ENCODE measurements around the gene ARL4D.

ARL4D gene

GRCh38 chr17:43381204-43381603 is 17.6 kb upstream of the ARL4D start:
- TF ChIP-seq Cebpa-rat (IDR thresholded peaks at IDR 0.05): no peak
- no peak overlapping the region for H3K27ac ChIP-seq
- no peak overlapping the region for H3K4me3 ChIP-seq
- H3K9me3 ChIP-seq: peaks cover 35% of the 10 kb centered on the region
- H3K27me3 ChIP-seq: no peaks in the 10 kb centered on the region
- H4K20me1 ChIP-seq: no peaks in the 10 kb centered on the region
- H3K9ac ChIP-seq: no peak overlapping the region
- H3K4me2 ChIP-seq: no peak overlapping the region
- peaks cover 9% of the 10 kb centered on the region for H3K4me1 ChIP-seq
- peaks cover 29% of the 10 kb centered on the region for H3K36me3 ChIP-seq

GRCh38 chr17:43381621-43382020 is 17.2 kb upstream of the ARL4D start:
- no peak overlapping the region for H3K4me2 ChIP-seq
- H3K4me1 ChIP-seq: peaks cover 11% of the 10 kb centered on the region
- peaks cover 29% of the 10 kb centered on the region for H3K36me3 ChIP-seq
- TF ChIP-seq Cebpa-rat (IDR thresholded peaks at IDR 0.05): no peak
- no peak overlapping the region for H3K27ac ChIP-seq
- peaks cover 35% of the 10 kb centered on the region for H3K9me3 ChIP-seq
- no peak overlapping the region for H3K4me3 ChIP-seq
- H3K9ac ChIP-seq: no peak overlapping the region
- no peaks in the 10 kb centered on the region for H3K27me3 ChIP-seq
- H4K20me1 ChIP-seq: no peaks in the 10 kb centered on the region

GRCh38 chr17:43382776-43383175 is 16.0 kb upstream of the ARL4D start:
- Histone ChIP-seq H3K4me1 (peaks cover 23% of the 10 kb centered on the region), H3K36me3 (peaks cover 29% of the 10 kb centered on the region), H3K9ac (no peak overlapping the region), H4K20me1 (no peaks in the 10 kb centered on the region), H3K9me3 (peaks cover 35% of the 10 kb centered on the region), H3K4me3 (no peak overlapping the region), H3K27ac (no peak overlapping the region), H3K4me2 (no peak overlapping the region), H3K27me3 (no peaks in the 10 kb centered on the region)
- no peak for TF ChIP-seq Cebpa-rat (IDR thresholded peaks at IDR 0.05)

GRCh38 chr17:43383372-43383771 is 15.4 kb upstream of the ARL4D start:
- Histone ChIP-seq H3K9ac (no peak overlapping the region), H3K27me3 (no peaks in the 10 kb centered on the region), H3K36me3 (peaks cover 29% of the 10 kb centered on the region), H3K27ac (no peak overlapping the region), H3K4me1 (peaks cover 23% of the 10 kb centered on the region), H3K4me3 (no peak overlapping the region), H3K9me3 (peaks cover 34% of the 10 kb centered on the region), H4K20me1 (no peaks in the 10 kb centered on the region), H3K4me2 (no peak overlapping the region)
- TF ChIP-seq Cebpa-rat (IDR thresholded peaks at IDR 0.05): no peak

- Histone ChIP-seq H4K20me1 (no peaks in the 10 kb centered on the region), H3K4me1 (peaks cover 23% of the 10 kb centered on the region), H3K4me2 (no peak overlapping the region), H3K36me3 (peaks cover 24% of the 10 kb centered on the region), H3K4me3 (no peak overlapping the region), H3K9ac (no peak overlapping the region), H3K9me3 (peaks cover 29% of the 10 kb centered on the region), H3K27ac (no peak overlapping the region), H3K27me3 (no peaks in the 10 kb centered on the region)
- no peak for TF ChIP-seq Cebpa-rat (IDR thresholded peaks at IDR 0.05)
Observed at GRCh38 chr17:43383826-43384475, 14.8 kb upstream of the ARL4D start.

- H3K36me3 ChIP-seq: peaks cover 19% of the 10 kb centered on the region
- H3K4me2 ChIP-seq: no peak overlapping the region
Observed at GRCh38 chr17:43384476-43384862, 14.3 kb upstream of the ARL4D start.

GRCh38 chr17:43385046-43385831 is 13.6 kb upstream of the ARL4D start:
- no peak for TF ChIP-seq Cebpa-rat (IDR thresholded peaks at IDR 0.05)
- H3K4me3 ChIP-seq: no peak overlapping the region
- no peak overlapping the region for H3K4me2 ChIP-seq
- peaks cover 12% of the 10 kb centered on the region for H3K36me3 ChIP-seq
- no peaks in the 10 kb centered on the region for H3K27me3 ChIP-seq
- H3K4me1 ChIP-seq: peaks cover 32% of the 10 kb centered on the region
- no peak overlapping the region for H3K9ac ChIP-seq
- peaks cover 16% of the 10 kb centered on the region for H3K9me3 ChIP-seq
- no peaks in the 10 kb centered on the region for H4K20me1 ChIP-seq
- H3K27ac ChIP-seq: no peak overlapping the region

More at GRCh38 chr17:43384476-43384862, 14.3 kb upstream of the ARL4D start:
- H3K4me3 ChIP-seq: no peak overlapping the region
- H3K4me1 ChIP-seq: peaks cover 25% of the 10 kb centered on the region
- H3K27ac ChIP-seq: no peak overlapping the region
- no peak for TF ChIP-seq Cebpa-rat (IDR thresholded peaks at IDR 0.05)
- no peaks in the 10 kb centered on the region for H3K27me3 ChIP-seq
- H4K20me1 ChIP-seq: no peaks in the 10 kb centered on the region
- peaks cover 23% of the 10 kb centered on the region for H3K9me3 ChIP-seq
- H3K9ac ChIP-seq: no peak overlapping the region

- Histone ChIP-seq H3K4me2 (peak overlapping the region; percentile 94), H3K36me3 (no peaks in the 10 kb centered on the region), H4K20me1 (no peaks in the 10 kb centered on the region), H3K4me1 (peaks cover 55% of the 10 kb centered on the region), H3K9ac (peak overlapping the region; percentile 87), H3K27me3 (no peaks in the 10 kb centered on the region), H3K27ac (peak overlapping the region; percentile 82), H3K9me3 (no peaks in the 10 kb centered on the region), H3K4me3 (peak overlapping the region; percentile 78)
- TF ChIP-seq Cebpa-rat (IDR thresholded peaks at IDR 0.05): no peak
Observed at GRCh38 chr17:43388359-43389045, 10.3 kb upstream of the ARL4D start.

- no peaks in the 10 kb centered on the region for H4K20me1 ChIP-seq
Observed at GRCh38 chr17:43389046-43389947, 9.5 kb upstream of the ARL4D start.

More at GRCh38 chr17:43389046-43389947, 9.5 kb upstream of the ARL4D start:
- Histone ChIP-seq H3K27ac (peak overlapping the region; percentile 82), H3K9me3 (no peaks in the 10 kb centered on the region), H3K4me1 (peaks cover 63% of the 10 kb centered on the region), H3K9ac (peak overlapping the region; percentile 87), H3K4me2 (peak overlapping the region; percentile 94), H3K27me3 (no peaks in the 10 kb centered on the region), H3K36me3 (no peaks in the 10 kb centered on the region), H3K4me3 (peak overlapping the region; percentile 78)
- no peak for TF ChIP-seq Cebpa-rat (IDR thresholded peaks at IDR 0.05)
